ENCODE results near the gene AGMO. TPM values are rescaled to one million over a fixed set of nuclear protein-coding genes. Genes with fewer than 3 reads are reported as not detected.

AGMO gene
- total RNA-seq, 1 donor from 2014 or later: 0.36 TPM

GRCh38 chr7:15397922-15398760, 163.7 kb downstream of the AGMO start:
- Histone ChIP-seq H3K27me3 (ENCODE audit: low read depth) (no peaks in the 10 kb centered on the region), H3K4me1 (no peaks in the 10 kb centered on the region), H3K9me3 (replicated peaks) (peaks cover 5% of the 10 kb centered on the region), H3K36me3 (no peaks in the 10 kb centered on the region), H3K27ac (replicated peaks) (no peak overlapping the region), H3K4me3 (no peak overlapping the region)
- no peak for DNase-seq
- intact Hi-C loops (cut with micrococcal nuclease): no loop called here
- TF ChIP-seq CTCF (IDR thresholded peaks at IDR 0.05; ENCODE audit: borderline replicate concordance): no peak

DNA sequence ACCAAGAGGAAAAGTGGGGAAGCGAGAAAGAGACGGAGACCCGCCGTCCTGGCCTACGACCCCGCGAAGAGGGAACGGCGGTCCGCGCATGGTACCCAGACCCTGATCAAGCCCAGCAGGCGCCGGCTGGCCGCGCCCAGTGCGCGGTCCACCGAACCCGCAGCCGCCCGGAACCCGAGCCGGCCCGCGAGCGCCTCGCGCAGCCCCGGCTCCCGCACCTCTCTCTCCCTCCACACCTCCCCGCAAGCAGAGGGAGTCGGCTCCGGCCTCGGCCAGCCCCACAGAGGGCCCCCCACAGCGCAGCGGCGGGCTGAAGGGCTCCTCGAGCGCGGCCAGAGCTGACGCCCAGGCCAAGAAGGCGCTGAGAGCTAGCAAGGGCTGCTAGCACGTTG, 164.7 kb downstream of the AGMO start:
- Histone ChIP-seq H3K4me1 (no peaks in the 10 kb centered on the region), H3K27ac (replicated peaks) (no peak overlapping the region), H3K27me3 (ENCODE audit: low read depth) (no peaks in the 10 kb centered on the region), H3K4me3 (no peak overlapping the region), H3K9me3 (replicated peaks) (peaks cover 9% of the 10 kb centered on the region), H3K36me3 (no peaks in the 10 kb centered on the region)
- TF ChIP-seq CTCF (IDR thresholded peaks at IDR 0.05; ENCODE audit: borderline replicate concordance): no peak
- intact Hi-C loops (cut with micrococcal nuclease): no loop called here
- DNase-seq: no peak

DNA sequence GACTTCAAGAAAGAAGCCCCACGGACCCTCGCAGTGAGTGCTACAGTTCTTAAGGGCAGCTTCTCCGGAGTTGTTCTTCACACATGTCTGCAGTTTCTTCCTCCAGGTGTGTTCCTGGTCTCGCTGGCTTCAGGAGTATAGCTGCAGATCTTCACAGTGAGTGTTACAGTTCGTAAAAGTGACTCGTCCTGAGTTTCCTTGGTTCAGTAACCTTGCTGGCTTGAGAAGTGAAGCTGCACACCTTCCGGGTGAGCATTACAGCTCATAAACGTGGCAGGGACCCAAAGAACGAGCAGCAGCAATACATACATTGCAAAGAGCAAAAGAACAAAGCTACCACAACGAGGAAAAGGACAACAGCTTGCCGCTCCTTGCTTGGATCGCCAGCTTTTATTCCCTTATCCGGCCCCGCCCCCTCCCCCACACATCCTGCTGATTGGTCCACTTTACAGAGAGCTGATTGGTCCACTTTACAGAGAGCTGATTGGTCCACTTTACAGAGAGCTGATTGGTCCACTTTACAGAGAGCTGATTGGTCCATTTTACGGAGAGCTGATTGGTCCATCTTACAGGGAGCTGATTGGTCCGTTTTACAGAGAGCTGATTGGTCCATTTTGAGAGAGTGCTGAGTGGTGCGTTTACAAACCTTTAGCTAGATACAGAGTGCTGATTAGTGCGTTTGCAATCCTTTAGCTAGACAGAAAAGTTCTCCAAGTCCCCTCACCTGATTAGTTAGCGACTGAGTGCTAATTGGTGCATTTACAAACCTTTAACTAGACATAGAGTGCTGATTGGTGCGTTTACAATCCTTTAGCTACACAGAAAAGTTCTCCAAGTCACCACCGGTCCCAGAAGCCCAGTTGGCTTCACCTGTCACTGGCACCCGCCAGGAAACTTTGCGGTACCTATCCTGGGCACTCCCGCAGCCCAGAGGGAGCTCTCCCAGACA, 165.3 kb downstream of the AGMO start:
- peaks cover 9% of the 10 kb centered on the region for H3K9me3 ChIP-seq (replicated peaks)
- H3K27me3 ChIP-seq (ENCODE audit: low read depth): no peaks in the 10 kb centered on the region
- no peaks in the 10 kb centered on the region for H3K36me3 ChIP-seq
- H3K27ac ChIP-seq (replicated peaks): no peak overlapping the region
- H3K4me1 ChIP-seq: no peaks in the 10 kb centered on the region
- intact Hi-C loops (cut with micrococcal nuclease): no loop called here
- DNase-seq: no peak
- H3K4me3 ChIP-seq: no peak overlapping the region
- no peak for TF ChIP-seq CTCF (IDR thresholded peaks at IDR 0.05; ENCODE audit: borderline replicate concordance)

DNA sequence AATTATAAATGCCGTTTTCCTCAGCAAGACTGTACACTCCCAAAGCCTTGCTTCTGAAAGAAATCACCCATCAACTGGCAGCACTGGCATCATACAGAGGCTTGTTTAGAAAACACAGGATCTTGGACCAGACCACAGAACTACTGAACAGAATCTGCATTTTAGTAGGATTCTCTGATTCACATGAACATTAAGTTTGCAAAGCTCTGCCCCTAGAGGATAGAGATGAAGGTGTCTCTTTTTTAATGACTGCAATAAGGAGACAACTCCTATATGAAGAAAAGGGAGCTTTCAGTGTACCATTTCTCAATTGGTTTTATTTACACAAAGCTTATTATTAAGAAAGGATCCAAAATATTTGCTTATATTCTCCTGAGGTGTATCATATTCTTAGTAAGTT, 172.7 kb downstream of the AGMO start:
- Histone ChIP-seq H3K27ac (replicated peaks) (no peak overlapping the region), H3K4me1 (no peaks in the 10 kb centered on the region), H3K27me3 (ENCODE audit: low read depth) (no peaks in the 10 kb centered on the region), H3K4me3 (no peak overlapping the region), H3K9me3 (replicated peaks) (peaks cover 4% of the 10 kb centered on the region), H3K36me3 (no peaks in the 10 kb centered on the region)
- intact Hi-C loops (cut with micrococcal nuclease): no loop called here
- DNase-seq: no peak
- TF ChIP-seq CTCF (IDR thresholded peaks at IDR 0.05; ENCODE audit: borderline replicate concordance): no peak

DNA sequence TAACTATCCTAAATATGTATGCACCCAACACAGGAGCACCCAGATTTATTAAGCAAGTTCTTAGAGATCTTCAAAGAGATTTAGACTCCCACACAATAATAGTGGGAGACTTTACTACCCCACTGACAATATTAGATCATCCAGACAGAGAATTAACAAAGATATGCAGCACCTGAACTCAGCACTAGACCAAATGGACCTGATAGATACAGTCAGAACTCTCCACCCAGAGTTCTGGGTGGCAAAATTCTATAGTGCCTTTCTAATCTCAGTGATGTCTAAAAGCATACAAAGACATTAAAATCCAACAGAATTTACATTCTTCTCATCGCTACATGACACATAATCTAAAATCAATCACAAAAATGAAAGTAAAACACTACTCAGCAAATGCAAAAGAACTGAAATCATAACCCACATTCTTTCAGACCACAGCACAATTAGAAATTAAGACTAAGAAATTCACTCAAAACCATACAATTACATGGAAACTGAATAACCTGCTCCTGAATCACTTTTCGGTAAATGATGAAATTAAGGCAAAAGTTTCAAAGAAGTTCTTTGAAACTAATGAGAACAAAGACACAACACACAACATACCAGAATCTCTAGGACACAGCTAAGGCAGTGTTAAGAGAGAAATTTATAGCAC, 183.2 kb downstream of the AGMO start:
- TF ChIP-seq CTCF (IDR thresholded peaks at IDR 0.05; ENCODE audit: borderline replicate concordance): no peak
- intact Hi-C loops (cut with micrococcal nuclease): no loop called here
- DNase-seq: no peak

More for the DNA sequence above, 183.2 kb downstream of the AGMO start:
- Histone ChIP-seq H3K4me1 (no peaks in the 10 kb centered on the region), H3K9me3 (replicated peaks) (peaks cover 19% of the 10 kb centered on the region), H3K27ac (replicated peaks) (no peak overlapping the region), H3K36me3 (no peaks in the 10 kb centered on the region), H3K27me3 (ENCODE audit: low read depth) (no peaks in the 10 kb centered on the region), H3K4me3 (no peak overlapping the region)

All from left ventricle myocardium inferior (tissue), 1 donor.